Mesothelial cell of epicardium (in vitro differentiated cells): ENCODE data around the gene RAP1A. TPM values are rescaled to one million over a fixed set of nuclear protein-coding genes. Genes with fewer than 3 reads are reported as not detected.

ENCODE experiments used
- DNase-seq, 2 experiments: peaks; one replicate each; pipeline ENCODE4 v3.0.0; 2021; ENCODE audit warnings: low spot score in 2 of 2; ENCODE audit not compliant: unreplicated experiment in 2 of 2
- H3K27ac Mint-ChIP-seq: 2 replicates; pipeline ENCODE4 v1.8.0; 2021; ENCODE audit warnings: mixed read lengths
- H3K27me3 Mint-ChIP-seq: 2 replicates; pipeline ENCODE4 v1.8.0; 2021; ENCODE audit warnings: low read depth, mixed read lengths
- H3K36me3 Mint-ChIP-seq: 2 replicates; pipeline ENCODE4 v1.8.0; 2021; ENCODE audit warnings: mixed read lengths
- H3K4me1 Mint-ChIP-seq: 2 replicates; pipeline ENCODE4 v1.8.0; 2021; ENCODE audit warnings: mixed read lengths
- H3K4me3 Mint-ChIP-seq: 2 replicates; pipeline ENCODE4 v1.8.0; 2021; ENCODE audit warnings: mild to moderate bottlenecking, moderate library complexity, mixed read lengths
- H3K9me3 Mint-ChIP-seq: 2 replicates; pipeline ENCODE4 v1.8.0; 2021; ENCODE audit warnings: mixed read lengths
- CTCF ChIP-seq: fragments of 200-600 bp; sonication (generic); IDR thresholded peaks from one replicate; pipeline ENCODE4 v1.5.0; 2021; ENCODE audit warnings: antibody characterized with exemption; ENCODE audit not compliant: unreplicated experiment
- total RNA-seq: library from RNA; stranded (reverse); gene quantifications from 3 replicates; pipeline ENCODE4 v1.2.1, GENCODE V29; 2021

Gene RAP1A
- total RNA-seq, 1 donor from 2014 or later, result 28.3 TPM

- H3K27ac Mint-ChIP-seq, result no peak overlapping the region
- no peak for TF ChIP-seq CTCF
- no peaks in the 10 kb centered on the region for H3K27me3 Mint-ChIP-seq
- no peaks in the 10 kb centered on the region for H3K36me3 Mint-ChIP-seq
- no peaks in the 10 kb centered on the region for H3K9me3 Mint-ChIP-seq
- H3K4me3 Mint-ChIP-seq, result no peak overlapping the region
- DNase-seq, result no peak
- peaks cover 11% of the 10 kb centered on the region for H3K4me1 Mint-ChIP-seq
Observed at GRCh38 chr1:111576547-111576946, 43.0 kb upstream of the RAP1A start.

GRCh38 chr1:111577814-111578213, 41.8 kb upstream of the RAP1A start:
- Mint-ChIP-seq H3K27ac (no peak overlapping the region), H3K4me3 (no peak overlapping the region), H3K27me3 (no peaks in the 10 kb centered on the region), H3K4me1 (peaks cover under 1% of the 10 kb centered on the region), H3K36me3 (no peaks in the 10 kb centered on the region), H3K9me3 (no peaks in the 10 kb centered on the region)
- no peak for DNase-seq
- no peak for TF ChIP-seq CTCF

- DNase-seq, result no peak
- peaks cover 11% of the 10 kb centered on the region for H3K4me1 Mint-ChIP-seq
- no peaks in the 10 kb centered on the region for H3K27me3 Mint-ChIP-seq
- no peaks in the 10 kb centered on the region for H3K9me3 Mint-ChIP-seq
- no peak overlapping the region for H3K4me3 Mint-ChIP-seq
- H3K27ac Mint-ChIP-seq, result no peak overlapping the region
- no peak for TF ChIP-seq CTCF
- H3K36me3 Mint-ChIP-seq, result no peaks in the 10 kb centered on the region
Observed at GRCh38 chr1:111581166-111581565, 38.4 kb upstream of the RAP1A start.

GRCh38 chr1:111582016-111582415, 37.6 kb upstream of the RAP1A start:
- Mint-ChIP-seq H3K27ac (no peak overlapping the region), H3K4me1 (peaks cover 11% of the 10 kb centered on the region), H3K4me3 (no peak overlapping the region), H3K27me3 (no peaks in the 10 kb centered on the region), H3K9me3 (no peaks in the 10 kb centered on the region), H3K36me3 (no peaks in the 10 kb centered on the region)
- no peak for DNase-seq
- no peak for TF ChIP-seq CTCF

- H3K4me3 Mint-ChIP-seq, result no peak overlapping the region
- H3K4me1 Mint-ChIP-seq, result peaks cover 11% of the 10 kb centered on the region
- H3K27ac Mint-ChIP-seq, result no peak overlapping the region
Observed at GRCh38 chr1:111582644-111583618, 36.7 kb upstream of the RAP1A start.

More at GRCh38 chr1:111582644-111583618, 36.7 kb upstream of the RAP1A start:
- TF ChIP-seq CTCF, result no peak
- Mint-ChIP-seq H3K9me3 (no peaks in the 10 kb centered on the region), H3K36me3 (no peaks in the 10 kb centered on the region), H3K27me3 (no peaks in the 10 kb centered on the region)
- no peak for DNase-seq
